ENCODE data around the gene CDCA5. TPM values are rescaled to one million over a fixed set of nuclear protein-coding genes. Genes with fewer than 3 reads are reported as not detected.

CDCA5 gene
- total and polyA plus RNA-seq, 4 donors = 1.8 to 2.7 (median 2.2) TPM

DNA sequence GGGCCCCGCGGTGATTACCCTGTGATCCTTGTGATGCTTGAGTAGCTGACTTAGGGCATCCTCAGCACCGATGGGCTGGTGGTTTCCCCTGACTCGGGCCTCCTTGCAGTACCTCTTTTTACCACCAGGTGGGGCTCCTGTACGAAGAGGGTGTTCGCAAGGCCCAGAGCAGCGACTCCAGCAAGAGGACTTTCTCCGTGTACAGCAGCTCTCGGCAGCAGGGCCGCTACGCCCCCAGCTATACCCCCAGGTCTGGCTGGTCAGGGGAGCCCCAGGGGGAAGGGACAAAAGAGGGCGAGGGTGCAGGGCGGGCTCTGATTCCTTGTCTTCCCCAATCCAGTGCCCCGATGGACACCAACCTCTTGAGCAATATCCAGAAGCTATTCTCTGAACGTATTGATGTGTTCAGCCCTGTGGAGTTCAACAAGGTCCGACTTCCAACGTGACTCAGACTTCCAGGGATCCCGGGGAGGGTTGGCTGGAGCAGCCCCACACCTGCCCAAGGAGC is 26.6 kb upstream of the CDCA5 start:
- Histone ChIP-seq H3K4me1 (ENCODE audit: control insufficient read depth in 5 of 5, insufficient read depth in 5 of 5, low read length in 5 of 5) (peaks cover 0 to 25% (median 9%) of the 10 kb centered on the region in 5 donors), H3K4me3 (no peak overlapping the region), H3K9me3 (ENCODE audit: control insufficient read depth in 4 of 4, insufficient read depth in 3 of 4, low read length in 3 of 4) (no peaks in the 10 kb centered on the region), H3K27ac (ENCODE audit: low read depth in 1 of 2, low read length in 1 of 2) (peak overlapping the region in 1 of 2 donors; percentile 52), H3K36me3 (ENCODE audit: control insufficient read depth in 4 of 4, insufficient read depth in 4 of 4, low read length in 4 of 4) (peaks cover 4 to 31% (median 8%) of the 10 kb centered on the region in 4 donors), H3K27me3 (ENCODE audit: control insufficient read depth in 3 of 3, insufficient read depth in 3 of 3, low read length in 2 of 3) (peaks cover 0 to 3% (median 0%) of the 10 kb centered on the region in 3 donors), H3K9ac (ENCODE audit: insufficient read depth in 1 of 2, low read length in 2 of 2) (no peak overlapping the region)
- 11 to 12% methylated on average over 18 of the region's 18 CpGs for WGBS, 2 donors
- DNase-seq (peak; percentile 81 to 88 (median 84)), ATAC-seq (ENCODE audit: insufficient read depth, low FRiP score) (peak; percentile 48)
- TF ChIP-seq, protein P1, sequence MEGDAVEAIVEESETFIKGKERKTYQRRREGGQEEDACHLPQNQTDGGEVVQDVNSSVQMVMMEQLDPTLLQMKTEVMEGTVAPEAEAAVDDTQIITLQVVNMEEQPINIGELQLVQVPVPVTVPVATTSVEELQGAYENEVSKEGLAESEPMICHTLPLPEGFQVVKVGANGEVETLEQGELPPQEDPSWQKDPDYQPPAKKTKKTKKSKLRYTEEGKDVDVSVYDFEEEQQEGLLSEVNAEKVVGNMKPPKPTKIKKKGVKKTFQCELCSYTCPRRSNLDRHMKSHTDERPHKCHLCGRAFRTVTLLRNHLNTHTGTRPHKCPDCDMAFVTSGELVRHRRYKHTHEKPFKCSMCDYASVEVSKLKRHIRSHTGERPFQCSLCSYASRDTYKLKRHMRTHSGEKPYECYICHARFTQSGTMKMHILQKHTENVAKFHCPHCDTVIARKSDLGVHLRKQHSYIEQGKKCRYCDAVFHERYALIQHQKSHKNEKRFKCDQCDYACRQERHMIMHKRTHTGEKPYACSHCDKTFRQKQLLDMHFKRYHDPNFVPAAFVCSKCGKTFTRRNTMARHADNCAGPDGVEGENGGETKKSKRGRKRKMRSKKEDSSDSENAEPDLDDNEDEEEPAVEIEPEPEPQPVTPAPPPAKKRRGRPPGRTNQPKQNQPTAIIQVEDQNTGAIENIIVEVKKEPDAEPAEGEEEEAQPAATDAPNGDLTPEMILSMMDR (IDR thresholded peaks at IDR 0.05; ENCODE audit: control extremely low read depth, extremely low read depth) = peak; percentile 98

DNA sequence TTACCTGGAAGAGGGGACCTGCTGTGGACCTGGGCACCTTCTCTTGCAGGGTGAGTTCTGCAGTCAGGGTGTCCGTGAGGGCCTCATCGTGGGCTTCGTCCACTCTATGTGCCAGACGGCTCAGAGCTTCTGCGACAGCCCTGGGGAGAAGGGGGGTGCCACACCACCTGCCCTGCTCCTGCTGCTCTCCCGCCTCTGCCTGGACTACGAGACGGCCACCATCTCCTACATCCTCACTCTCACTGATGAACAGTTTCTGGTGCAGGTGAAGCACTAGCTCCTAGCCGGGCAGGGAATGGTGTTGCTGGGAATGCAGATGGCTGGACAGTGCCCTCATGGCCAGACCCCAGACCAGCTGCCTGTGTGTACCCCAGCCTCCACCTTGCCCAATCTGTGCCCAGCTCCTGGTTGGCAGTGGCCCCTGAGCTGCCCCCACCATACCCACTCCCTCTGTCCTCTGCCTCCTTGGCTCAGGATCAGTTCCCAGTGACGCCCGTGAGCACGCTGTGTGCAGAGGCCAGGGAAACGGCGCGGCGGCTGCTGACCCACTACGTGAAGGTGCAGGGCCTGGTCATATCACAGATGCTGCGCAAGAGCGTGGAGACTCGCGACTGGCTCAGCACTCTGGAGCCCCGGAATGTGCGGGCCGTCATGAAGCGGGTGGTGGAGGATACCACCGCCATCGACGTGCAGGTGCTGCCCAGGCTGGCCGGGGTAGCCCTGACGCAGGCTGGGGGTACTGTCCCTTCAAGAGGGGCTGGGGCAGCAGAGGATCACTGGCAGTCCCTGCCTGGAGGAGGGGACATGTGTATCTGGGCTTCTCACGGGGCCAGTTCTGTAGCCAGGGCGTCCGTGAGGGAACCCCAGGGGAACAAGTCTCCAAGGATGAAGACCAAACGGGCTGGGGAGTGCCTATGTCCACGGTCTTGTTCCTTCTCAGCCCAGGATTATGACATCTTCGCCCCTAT is 25.7 kb upstream of the CDCA5 start:
- no peak for DNase-seq
- no peak overlapping the region for H3K9ac ChIP-seq (ENCODE audit: insufficient read depth in 1 of 2, low read length in 2 of 2)
- H3K4me1 ChIP-seq (ENCODE audit: control insufficient read depth in 5 of 5, insufficient read depth in 5 of 5, low read length in 5 of 5) = peaks cover 0 to 25% (median 9%) of the 10 kb centered on the region in 5 donors
- ATAC-seq (ENCODE audit: insufficient read depth, low FRiP score) = no peak
- H3K4me3 ChIP-seq = no peak overlapping the region
- peaks cover 0 to 3% (median 0%) of the 10 kb centered on the region in 3 donors for H3K27me3 ChIP-seq (ENCODE audit: control insufficient read depth in 3 of 3, insufficient read depth in 3 of 3, low read length in 2 of 3)
- H3K9me3 ChIP-seq (ENCODE audit: control insufficient read depth in 4 of 4, insufficient read depth in 3 of 4, low read length in 3 of 4) = no peaks in the 10 kb centered on the region
- H3K27ac ChIP-seq (ENCODE audit: low read depth in 1 of 2, low read length in 1 of 2) = no peak overlapping the region
- TF ChIP-seq, protein P1 (IDR thresholded peaks at IDR 0.05; ENCODE audit: control extremely low read depth, extremely low read depth) = no peak
- H3K36me3 ChIP-seq (ENCODE audit: control insufficient read depth in 4 of 4, insufficient read depth in 4 of 4, low read length in 4 of 4) = peaks cover 4 to 31% (median 8%) of the 10 kb centered on the region in 4 donors
- 91 to 93% methylated on average over 36 of the region's 36 CpGs for WGBS, 2 donors

DNA sequence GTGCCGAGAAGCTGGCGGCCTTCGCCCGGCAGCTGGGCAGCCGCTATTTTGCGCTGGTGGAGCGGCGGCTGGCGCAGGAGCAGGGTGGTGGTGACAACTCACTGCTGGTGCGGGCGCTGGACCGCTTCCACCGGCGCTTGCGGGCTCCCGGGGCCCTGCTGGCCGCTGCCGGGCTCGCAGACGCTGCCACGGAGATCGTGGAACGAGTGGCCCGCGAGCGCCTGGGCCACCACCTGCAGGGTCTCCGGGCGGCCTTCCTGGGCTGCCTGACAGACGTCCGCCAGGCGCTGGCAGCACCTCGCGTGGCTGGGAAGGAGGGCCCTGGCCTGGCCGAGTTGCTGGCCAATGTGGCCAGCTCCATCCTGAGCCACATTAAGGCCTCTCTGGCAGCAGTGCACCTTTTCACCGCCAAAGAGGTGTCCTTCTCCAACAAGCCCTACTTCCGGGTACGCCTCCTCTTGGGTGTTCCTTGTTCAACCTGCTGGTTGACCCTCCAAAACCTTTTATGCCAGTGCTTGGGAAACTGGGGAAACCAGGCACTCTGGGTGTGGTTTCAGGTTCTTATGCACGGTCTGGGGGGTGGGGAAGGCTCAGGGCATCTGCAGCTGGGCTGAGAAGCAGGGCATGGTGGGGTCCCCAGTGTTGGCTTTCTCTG is 24.8 kb upstream of the CDCA5 start:
- no peak overlapping the region for H3K27ac ChIP-seq (ENCODE audit: low read depth in 1 of 2, low read length in 1 of 2)
- ATAC-seq (ENCODE audit: insufficient read depth, low FRiP score) (no peak), DNase-seq (no peak)
- no peaks in the 10 kb centered on the region for H3K9me3 ChIP-seq (ENCODE audit: control insufficient read depth in 4 of 4, insufficient read depth in 3 of 4, low read length in 3 of 4)
- 92 to 95% methylated on average over 37 to 38 of the region's 38 CpGs for WGBS, 2 donors
- no peak overlapping the region for H3K9ac ChIP-seq (ENCODE audit: insufficient read depth in 1 of 2, low read length in 2 of 2)
- TF ChIP-seq, protein P1 (IDR thresholded peaks at IDR 0.05; ENCODE audit: control extremely low read depth, extremely low read depth) = no peak
- peaks cover 0 to 3% (median 0%) of the 10 kb centered on the region in 3 donors for H3K27me3 ChIP-seq (ENCODE audit: control insufficient read depth in 3 of 3, insufficient read depth in 3 of 3, low read length in 2 of 3)
- H3K4me3 ChIP-seq = no peak overlapping the region
- H3K4me1 ChIP-seq (ENCODE audit: control insufficient read depth in 5 of 5, insufficient read depth in 5 of 5, low read length in 5 of 5) = peaks cover 0 to 25% (median 8%) of the 10 kb centered on the region in 5 donors
- peaks cover 4 to 31% (median 8%) of the 10 kb centered on the region in 4 donors for H3K36me3 ChIP-seq (ENCODE audit: control insufficient read depth in 4 of 4, insufficient read depth in 4 of 4, low read length in 4 of 4)
